A673 (cell line): ENCODE results near the gene DPT. TPM values are rescaled to one million over a fixed set of nuclear protein-coding genes. Genes with fewer than 3 reads are reported as not detected.

ENCODE experiments used
- BruUV-seq: library from RNA; stranded (reverse); fragments of 400-500 nt; replicated peaks from 2 replicates; lab custom pipeline; 2021; lab: Mats Ljungman, UMichigan
- CTCF ChIA-PET: fragments of 300-600 bp; sonication (Branson Sonifier 250); formaldehyde crosslinking; loops from one replicate; lab custom pipeline; 2022; ENCODE audit warnings: antibody characterized with exemption; lab: Charles Lee
- POLR2A ChIA-PET: fragments of 300-600 bp; sonication (Branson Sonifier 250); formaldehyde crosslinking; loops from one replicate; lab custom pipeline; 2022; ENCODE audit warnings: antibody characterized with exemption; ENCODE audit not compliant: low non-redundant PET; lab: Charles Lee
- DNase-seq: peaks from one replicate; pipeline ENCODE4 v3.0.0-alpha.2; 2015; ENCODE audit warnings: low spot score
- H3K27ac ChIP-seq: fragments of 200-600 bp; sonication (generic); 2 replicates; pipeline ENCODE4 v1.5.1; 2016; ENCODE audit warnings: mixed run types, low read depth, mild to moderate bottlenecking, mixed read lengths, antibody characterized with exemption, low read length; ENCODE audit not compliant: poor library complexity, severe bottlenecking
- H3K27me3 ChIP-seq: fragments of 200-600 bp; sonication (generic); replicated peaks from 2 replicates; pipeline ENCODE4 v1.6.1; 2017; ENCODE audit warnings: mixed run types, low read depth, mild to moderate bottlenecking, mixed read lengths, antibody characterized with exemption, low read length; ENCODE audit not compliant: insufficient read depth, poor library complexity
- H3K36me3 ChIP-seq: fragments of 200-600 bp; sonication (generic); 2 replicates; pipeline ENCODE4 v1.6.1; 2016; ENCODE audit warnings: mixed run types, mild to moderate bottlenecking, mixed read lengths, antibody characterized with exemption, low read length; ENCODE audit not compliant: insufficient read depth, poor library complexity, severe bottlenecking
- H3K4me1 ChIP-seq: fragments of 200-600 bp; sonication (generic); 2 replicates; pipeline ENCODE4 v1.6.1; 2017; ENCODE audit warnings: mixed run types, mild to moderate bottlenecking, mixed read lengths, antibody characterized with exemption, low read length; ENCODE audit not compliant: insufficient read depth, poor library complexity, severe bottlenecking
- H3K4me3 ChIP-seq: fragments of 200-600 bp; sonication (generic); 2 replicates; pipeline ENCODE4 v1.5.1; 2016; ENCODE audit warnings: low read depth, mixed run types, mild to moderate bottlenecking, mixed read lengths, low read length; ENCODE audit not compliant: poor library complexity, severe bottlenecking
- H3K9me3 ChIP-seq: fragments of 200-600 bp; sonication (generic); 2 replicates; pipeline ENCODE4 v1.6.1; 2016; ENCODE audit warnings: mixed run types, low read depth, mild to moderate bottlenecking, mixed read lengths, antibody characterized with exemption, low read length; ENCODE audit not compliant: poor library complexity, severe bottlenecking
- EZH2 ChIP-seq: fragments of 200-600 bp; sonication (generic); IDR thresholded peaks from 2 replicates; pipeline ENCODE4 v1.6.1; 2017; ENCODE audit warnings: borderline replicate concordance, low read depth, mild to moderate bottlenecking, mixed read lengths, antibody characterized with exemption, low read length; ENCODE audit not compliant: poor library complexity, severe bottlenecking
- intact Hi-C: fragments of 100-400 bp; cut with micrococcal nuclease; formaldehyde crosslinking; loops from one replicate; pipeline ENCODE4 v1.10.0; 2022; ENCODE audit not compliant: unreplicated experiment
- total RNA-seq: library from RNA; stranded (reverse); gene quantifications from 2 replicates; pipeline ENCODE4 v1.2.3, GENCODE V29; 2021
- TF ChIP-seq, protein P1 (sequence below): fragments of 300-800, 200-600 bp; sonication (generic); conservative IDR thresholded peaks from 2 replicates; pipeline ENCODE4 v1.5.1; 2017; ENCODE audit warnings: low read depth, mild to moderate bottlenecking, antibody characterized with exemption, low read length, moderate library complexity, mixed read lengths

DPT gene
- total RNA-seq, 1 experiment from 2014 or later, result not detected

DNA sequence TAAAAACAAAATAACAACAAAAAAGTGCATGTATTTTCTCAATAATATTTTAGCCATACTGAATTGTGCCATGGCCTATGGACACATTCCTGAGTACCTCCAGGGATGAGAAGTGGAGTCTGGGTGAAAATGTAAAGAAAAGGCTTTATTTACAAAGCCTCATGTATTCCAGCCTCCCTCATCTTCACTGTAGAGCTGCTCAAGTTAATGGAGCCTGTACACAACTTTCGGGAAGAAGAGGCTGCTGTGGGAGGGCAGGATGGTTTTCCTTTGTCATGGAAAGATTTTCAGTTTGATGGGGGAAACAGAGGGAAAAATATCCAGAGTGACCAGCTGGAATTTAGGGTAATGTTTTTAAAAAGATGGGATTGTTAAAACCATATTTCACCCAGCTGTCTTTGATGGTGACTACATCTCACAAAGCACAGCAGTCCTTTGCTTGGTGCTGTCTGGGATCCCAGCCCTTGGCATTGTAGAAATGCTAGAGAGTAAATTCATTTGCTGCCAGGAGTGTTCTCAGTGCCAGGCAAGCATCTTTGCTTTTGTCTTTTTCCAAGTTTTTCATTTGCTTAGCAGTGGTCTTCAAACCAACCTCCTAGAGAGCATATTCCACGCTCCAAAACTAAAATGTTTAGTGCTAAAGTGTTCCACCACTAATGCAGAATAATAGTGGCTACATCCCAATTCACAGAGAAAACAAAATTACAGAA, 54.9 kb downstream of the DPT start:
- no peak for TF ChIP-seq EZH2
- TF ChIP-seq, protein P1, sequence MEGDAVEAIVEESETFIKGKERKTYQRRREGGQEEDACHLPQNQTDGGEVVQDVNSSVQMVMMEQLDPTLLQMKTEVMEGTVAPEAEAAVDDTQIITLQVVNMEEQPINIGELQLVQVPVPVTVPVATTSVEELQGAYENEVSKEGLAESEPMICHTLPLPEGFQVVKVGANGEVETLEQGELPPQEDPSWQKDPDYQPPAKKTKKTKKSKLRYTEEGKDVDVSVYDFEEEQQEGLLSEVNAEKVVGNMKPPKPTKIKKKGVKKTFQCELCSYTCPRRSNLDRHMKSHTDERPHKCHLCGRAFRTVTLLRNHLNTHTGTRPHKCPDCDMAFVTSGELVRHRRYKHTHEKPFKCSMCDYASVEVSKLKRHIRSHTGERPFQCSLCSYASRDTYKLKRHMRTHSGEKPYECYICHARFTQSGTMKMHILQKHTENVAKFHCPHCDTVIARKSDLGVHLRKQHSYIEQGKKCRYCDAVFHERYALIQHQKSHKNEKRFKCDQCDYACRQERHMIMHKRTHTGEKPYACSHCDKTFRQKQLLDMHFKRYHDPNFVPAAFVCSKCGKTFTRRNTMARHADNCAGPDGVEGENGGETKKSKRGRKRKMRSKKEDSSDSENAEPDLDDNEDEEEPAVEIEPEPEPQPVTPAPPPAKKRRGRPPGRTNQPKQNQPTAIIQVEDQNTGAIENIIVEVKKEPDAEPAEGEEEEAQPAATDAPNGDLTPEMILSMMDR, result no peak
- Histone ChIP-seq H3K9me3 (no peaks in the 10 kb centered on the region), H3K4me3 (no peak overlapping the region), H3K4me1 (no peaks in the 10 kb centered on the region), H3K27me3 (no peaks in the 10 kb centered on the region), H3K36me3 (no peaks in the 10 kb centered on the region), H3K27ac (no peak overlapping the region)
- intact Hi-C loops, result no loop called here
- ChIA-PET CTCF (no interaction called here), POLR2A (no interaction called here)
- DNase-seq, result no peak
- BruUV-seq, result no TSS peak

- CTCF ChIA-PET, result no interaction called here
- Histone ChIP-seq H3K4me3 (no peak overlapping the region), H3K27me3 (no peaks in the 10 kb centered on the region), H3K4me1 (no peaks in the 10 kb centered on the region), H3K27ac (no peak overlapping the region), H3K9me3 (no peaks in the 10 kb centered on the region), H3K36me3 (no peaks in the 10 kb centered on the region)
- intact Hi-C loops, result no loop called here
- TF ChIP-seq, protein P1, result no peak
- TF ChIP-seq EZH2, result no peak
- POLR2A ChIA-PET, result no interaction called here
- BruUV-seq, result no TSS peak
- no peak for DNase-seq
Measured at GRCh38 chr1:168672278-168672677, 56.7 kb downstream of the DPT start.

DNA sequence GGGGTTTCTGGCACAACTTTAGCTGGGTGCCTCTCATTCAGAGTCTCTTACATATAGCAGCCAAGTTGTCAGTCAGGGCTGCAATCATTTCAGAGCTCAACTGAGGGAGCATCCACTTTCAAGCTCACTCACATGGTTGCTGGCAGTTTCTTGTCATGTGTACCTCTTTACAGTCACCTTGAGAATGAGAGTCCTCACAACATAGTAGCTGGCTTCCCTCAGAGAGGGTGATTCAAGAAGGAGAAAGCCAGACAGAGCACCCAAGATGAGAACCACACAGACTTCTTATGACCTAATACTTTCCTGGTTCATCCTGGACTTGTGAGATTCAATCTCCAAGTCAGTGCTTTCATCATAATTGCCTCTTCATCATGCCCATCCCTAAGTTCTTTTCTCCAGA, 57.2 kb downstream of the DPT start:
- POLR2A ChIA-PET, result no interaction called here

More for the DNA sequence above, 57.2 kb downstream of the DPT start:
- no peak overlapping the region for H3K4me3 ChIP-seq
- DNase-seq, result no peak
- H3K27ac ChIP-seq, result no peak overlapping the region
- no TSS peak for BruUV-seq
- H3K9me3 ChIP-seq, result no peaks in the 10 kb centered on the region
- H3K4me1 ChIP-seq, result no peaks in the 10 kb centered on the region
- H3K36me3 ChIP-seq, result no peaks in the 10 kb centered on the region
- CTCF ChIA-PET, result no interaction called here
- no peak for TF ChIP-seq EZH2
- TF ChIP-seq, protein P1, result no peak
- no peaks in the 10 kb centered on the region for H3K27me3 ChIP-seq
- intact Hi-C loops, result no loop called here
